Immature natural killer cell (primary cell): ENCODE results near the gene VPS54. TPM values are rescaled to one million over a fixed set of nuclear protein-coding genes. Genes with fewer than 3 reads are reported as not detected.

Source experiments
- DNase-seq, 3 donors: peaks; one replicate each; pipeline ENCODE4 v3.0.0; 2022; ENCODE audit warnings: mixed read lengths in 1 of 3
- H3K27ac Mint-ChIP-seq, 6 donors: one replicate each; pipeline ENCODE4 v1.8.0; 2020; ENCODE audit warnings: mixed read lengths in 6 of 6, mild to moderate bottlenecking in 5 of 6, inconsistent platforms in 4 of 6, moderate library complexity in 3 of 6
- H3K27me3 Mint-ChIP-seq, 3 donors: one replicate each; pipeline ENCODE4 v1.8.0; 2020 to 2021; ENCODE audit warnings: low read depth in 3 of 3, mild to moderate bottlenecking in 3 of 3, mixed read lengths in 3 of 3, moderate library complexity in 3 of 3, inconsistent platforms in 1 of 3
- H3K36me3 Mint-ChIP-seq, 3 donors: one replicate each; pipeline ENCODE4 v1.8.0; 2020; ENCODE audit warnings: mixed read lengths in 3 of 3, inconsistent platforms in 2 of 3, mild to moderate bottlenecking in 2 of 3
- H3K4me1 Mint-ChIP-seq, 2 donors: one replicate each; pipeline ENCODE4 v1.8.0; 2020; ENCODE audit warnings: inconsistent platforms in 2 of 2, mild to moderate bottlenecking in 2 of 2, mixed read lengths in 2 of 2, moderate library complexity in 1 of 2
- H3K4me3 Mint-ChIP-seq, 5 donors: one replicate each; pipeline ENCODE4 v1.8.0; 2020; ENCODE audit warnings: mild to moderate bottlenecking in 5 of 5, mixed read lengths in 5 of 5, inconsistent platforms in 3 of 5, moderate library complexity in 3 of 5
- H3K9me3 Mint-ChIP-seq, 6 donors: one replicate each; pipeline ENCODE4 v1.8.0; 2020; ENCODE audit warnings: mild to moderate bottlenecking in 6 of 6, mixed read lengths in 6 of 6, inconsistent platforms in 4 of 6, moderate library complexity in 3 of 6
- polyA plus RNA-seq, 3 donors: library from polyadenylated mRNA; unstranded; fragments of 300-500 nt; fragmentation: Illumina TruSeq; gene quantifications; one replicate each; pipeline ENCODE4 v1.2.3, GENCODE V29; 2021

VPS54 gene, protein sequence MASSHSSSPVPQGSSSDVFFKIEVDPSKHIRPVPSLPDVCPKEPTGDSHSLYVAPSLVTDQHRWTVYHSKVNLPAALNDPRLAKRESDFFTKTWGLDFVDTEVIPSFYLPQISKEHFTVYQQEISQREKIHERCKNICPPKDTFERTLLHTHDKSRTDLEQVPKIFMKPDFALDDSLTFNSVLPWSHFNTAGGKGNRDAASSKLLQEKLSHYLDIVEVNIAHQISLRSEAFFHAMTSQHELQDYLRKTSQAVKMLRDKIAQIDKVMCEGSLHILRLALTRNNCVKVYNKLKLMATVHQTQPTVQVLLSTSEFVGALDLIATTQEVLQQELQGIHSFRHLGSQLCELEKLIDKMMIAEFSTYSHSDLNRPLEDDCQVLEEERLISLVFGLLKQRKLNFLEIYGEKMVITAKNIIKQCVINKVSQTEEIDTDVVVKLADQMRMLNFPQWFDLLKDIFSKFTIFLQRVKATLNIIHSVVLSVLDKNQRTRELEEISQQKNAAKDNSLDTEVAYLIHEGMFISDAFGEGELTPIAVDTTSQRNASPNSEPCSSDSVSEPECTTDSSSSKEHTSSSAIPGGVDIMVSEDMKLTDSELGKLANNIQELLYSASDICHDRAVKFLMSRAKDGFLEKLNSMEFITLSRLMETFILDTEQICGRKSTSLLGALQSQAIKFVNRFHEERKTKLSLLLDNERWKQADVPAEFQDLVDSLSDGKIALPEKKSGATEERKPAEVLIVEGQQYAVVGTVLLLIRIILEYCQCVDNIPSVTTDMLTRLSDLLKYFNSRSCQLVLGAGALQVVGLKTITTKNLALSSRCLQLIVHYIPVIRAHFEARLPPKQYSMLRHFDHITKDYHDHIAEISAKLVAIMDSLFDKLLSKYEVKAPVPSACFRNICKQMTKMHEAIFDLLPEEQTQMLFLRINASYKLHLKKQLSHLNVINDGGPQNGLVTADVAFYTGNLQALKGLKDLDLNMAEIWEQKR
- 1 to 10 TPM; 2.3 to 8.1 (median 5.8) TPM for polyA plus RNA-seq

DNA sequence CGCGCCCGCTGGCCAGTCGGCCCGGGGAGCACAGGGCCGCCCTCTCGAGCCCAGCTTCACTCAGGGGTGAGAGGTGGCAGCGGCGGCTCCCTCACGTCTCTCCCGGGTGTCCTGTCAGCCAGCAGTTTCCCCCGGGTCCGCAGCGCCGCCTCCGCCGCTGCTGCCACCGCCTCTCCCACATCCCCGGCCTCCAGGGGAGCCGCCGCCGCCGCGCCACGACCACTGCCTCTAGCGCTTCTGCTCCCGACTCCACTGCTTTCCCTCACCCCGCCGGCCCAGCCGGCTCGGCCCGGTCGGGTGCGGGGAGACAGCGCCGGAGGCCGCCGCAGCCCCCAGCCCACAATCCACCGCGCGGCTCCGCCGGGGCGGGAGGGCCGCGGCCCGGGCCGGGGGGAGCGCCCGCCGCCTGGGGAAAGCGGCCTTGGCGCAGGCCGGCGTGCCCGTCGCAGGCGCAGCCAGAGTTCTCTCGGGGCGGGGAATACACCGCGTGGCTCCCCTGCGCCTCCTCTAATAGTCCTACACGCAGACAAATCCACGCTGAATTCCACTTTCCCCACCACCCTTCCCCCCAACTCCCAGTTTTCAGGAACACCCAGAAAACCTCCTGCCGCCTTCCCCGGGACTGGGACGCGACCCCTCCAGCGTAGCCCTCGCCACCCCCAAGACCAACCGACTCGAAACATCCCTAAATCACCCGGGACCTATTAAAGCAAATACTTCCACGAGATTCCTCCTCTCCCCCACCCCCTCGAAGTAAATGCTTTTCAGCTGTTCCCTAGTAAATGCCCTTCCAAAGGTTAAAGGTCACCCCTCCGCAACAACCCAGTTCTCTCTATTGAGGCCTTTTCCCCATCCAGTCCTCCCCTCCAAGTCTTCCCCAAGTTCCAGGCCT is at the start of gene VPS54:
Gene VPS54 (minus strand): TSS at position 346 of the 892 bp plus-strand sequence. CDS start 35,429 bp downstream, outside the sequence.
- H3K27me3 Mint-ChIP-seq, result peaks cover 3 to 14% (median 10%) of the 10 kb centered on the region in 3 donors

GRCh38 chr2:64067326-64067725 is 48.1 kb upstream of the VPS54 start:
- H3K36me3 Mint-ChIP-seq, result peaks cover 0 to 3% (median 0%) of the 10 kb centered on the region in 3 donors
- H3K27me3 Mint-ChIP-seq, result peaks cover 0 to 5% (median 0%) of the 10 kb centered on the region in 3 donors
- H3K9me3 Mint-ChIP-seq, result no peaks in the 10 kb centered on the region
- H3K27ac Mint-ChIP-seq, result no peak overlapping the region
- H3K4me1 Mint-ChIP-seq, result peaks cover 0 to 5% of the 10 kb centered on the region in 2 donors
- DNase-seq, result no peak
- H3K4me3 Mint-ChIP-seq, result no peak overlapping the region

More for the DNA sequence above, at the start of gene VPS54:
- Mint-ChIP-seq H3K27ac (peak within 1 kb of the TSS; percentile 87 to 97 (median 94)), H3K36me3 (peaks cover 0 to 4% (median 0%) of the 10 kb centered on the region in 3 donors), H3K4me3 (peak within 1 kb of the TSS; percentile 94 to 99 (median 97)), H3K9me3 (no peaks in the 10 kb centered on the region), H3K4me1 (peaks cover 35 to 49% of the 10 kb centered on the region in 2 donors)
- peak; percentile 67 to 70 (median 68) for DNase-seq

DNA sequence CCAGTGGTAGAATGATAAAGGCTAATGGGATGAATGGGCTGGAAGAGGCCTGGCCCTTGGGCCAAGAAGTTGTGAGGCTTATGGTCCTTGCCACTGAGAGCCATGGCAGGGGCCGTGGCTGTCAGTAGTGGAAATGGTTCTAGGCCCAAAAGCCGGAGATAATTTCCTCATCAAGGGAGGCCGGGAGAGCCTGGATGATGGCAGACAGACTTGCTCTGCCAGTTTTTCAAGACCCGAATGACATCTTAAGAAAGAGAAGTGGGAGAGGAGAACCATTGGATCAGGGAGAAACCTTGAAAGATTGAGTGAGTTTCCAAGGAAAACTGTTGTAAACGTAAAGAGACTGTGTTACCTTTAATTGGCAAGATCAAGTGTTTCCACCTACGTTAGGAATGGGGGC is 46.3 kb upstream of the VPS54 start:
- Mint-ChIP-seq H3K27me3 (peaks cover 0 to 5% (median 0%) of the 10 kb centered on the region in 3 donors), H3K4me3 (no peak overlapping the region), H3K36me3 (peaks cover 0 to 3% (median 0%) of the 10 kb centered on the region in 3 donors), H3K27ac (peak overlapping the region in 1 of 6 donors; percentile 34), H3K9me3 (no peaks in the 10 kb centered on the region), H3K4me1 (peaks cover 0 to 5% of the 10 kb centered on the region in 2 donors)
- DNase-seq, result no peak

GRCh38 chr2:64063924-64064331 is 44.7 kb upstream of the VPS54 start:
- peaks cover 0 to 5% (median 0%) of the 10 kb centered on the region in 3 donors for H3K27me3 Mint-ChIP-seq
- DNase-seq, result no peak
- H3K27ac Mint-ChIP-seq, result peak overlapping the region in 2 of 6 donors; percentile 8 to 55
- no peak overlapping the region for H3K4me3 Mint-ChIP-seq
- H3K36me3 Mint-ChIP-seq, result peaks cover 0 to 3% (median 0%) of the 10 kb centered on the region in 3 donors
- H3K9me3 Mint-ChIP-seq, result no peaks in the 10 kb centered on the region
- peaks cover 0 to 5% of the 10 kb centered on the region in 2 donors for H3K4me1 Mint-ChIP-seq

DNA sequence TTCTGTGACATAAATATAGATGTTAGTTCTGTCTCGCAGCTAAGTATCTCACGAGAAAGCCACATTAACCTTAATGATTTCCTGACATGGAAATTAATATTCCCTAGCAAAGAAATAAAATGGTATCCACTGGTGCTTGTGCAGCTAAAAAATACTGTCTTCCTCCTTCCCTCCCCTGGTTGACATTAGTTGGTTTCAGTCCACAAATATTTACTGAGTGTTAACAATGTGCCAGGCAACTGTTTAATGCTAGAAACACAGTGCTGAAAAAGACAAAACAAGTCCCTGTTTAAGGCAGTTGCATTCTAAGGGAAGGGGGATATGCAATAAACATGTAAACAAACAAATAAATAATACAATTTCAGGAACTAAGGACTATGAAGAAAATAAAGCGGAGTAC is 44.2 kb upstream of the VPS54 start:
- peak overlapping the region in 1 of 6 donors; percentile 55 for H3K27ac Mint-ChIP-seq
- peaks cover 0 to 3% (median 0%) of the 10 kb centered on the region in 3 donors for H3K36me3 Mint-ChIP-seq
- peaks cover 0 to 5% of the 10 kb centered on the region in 2 donors for H3K4me1 Mint-ChIP-seq
- H3K9me3 Mint-ChIP-seq, result no peaks in the 10 kb centered on the region
- H3K27me3 Mint-ChIP-seq, result peaks cover 0 to 5% (median 0%) of the 10 kb centered on the region in 3 donors
- H3K4me3 Mint-ChIP-seq, result no peak overlapping the region
- DNase-seq, result no peak

DNA sequence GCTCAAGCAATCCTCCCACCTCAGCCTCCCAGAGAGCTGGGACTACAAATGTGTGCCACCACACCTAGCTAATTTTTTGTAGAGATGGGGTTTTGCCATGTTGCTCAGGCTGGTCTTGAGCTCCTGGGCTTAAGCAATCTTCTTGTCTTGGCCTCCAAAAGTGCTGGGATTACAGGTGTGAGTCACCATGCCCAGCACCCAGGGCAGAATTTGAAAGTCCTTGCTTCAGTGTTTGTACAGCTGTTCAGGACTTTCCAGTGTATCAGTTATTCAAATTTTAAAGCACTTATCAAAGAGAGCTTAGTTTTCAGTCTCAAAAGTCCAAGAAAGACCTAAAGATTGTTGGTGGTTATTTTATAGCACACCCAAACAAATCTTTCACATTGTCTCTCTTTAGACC is 43.6 kb upstream of the VPS54 start:
- Mint-ChIP-seq H3K36me3 (peaks cover 0 to 3% (median 0%) of the 10 kb centered on the region in 3 donors), H3K9me3 (no peaks in the 10 kb centered on the region), H3K27ac (peak overlapping the region in 1 of 6 donors; percentile 70), H3K4me1 (peaks cover 0 to 5% of the 10 kb centered on the region in 2 donors), H3K27me3 (peaks cover 0 to 5% (median 0%) of the 10 kb centered on the region in 3 donors), H3K4me3 (no peak overlapping the region)
- DNase-seq, result no peak

GRCh38 chr2:64059270-64059669 is 40.0 kb upstream of the VPS54 start:
- Mint-ChIP-seq H3K36me3 (peaks cover 0 to 3% (median 0%) of the 10 kb centered on the region in 3 donors), H3K27me3 (peaks cover 0 to 6% (median 0%) of the 10 kb centered on the region in 3 donors), H3K4me3 (no peak overlapping the region), H3K9me3 (no peaks in the 10 kb centered on the region), H3K27ac (no peak overlapping the region), H3K4me1 (peaks cover 0 to 2% of the 10 kb centered on the region in 2 donors)
- DNase-seq, result no peak

DNA sequence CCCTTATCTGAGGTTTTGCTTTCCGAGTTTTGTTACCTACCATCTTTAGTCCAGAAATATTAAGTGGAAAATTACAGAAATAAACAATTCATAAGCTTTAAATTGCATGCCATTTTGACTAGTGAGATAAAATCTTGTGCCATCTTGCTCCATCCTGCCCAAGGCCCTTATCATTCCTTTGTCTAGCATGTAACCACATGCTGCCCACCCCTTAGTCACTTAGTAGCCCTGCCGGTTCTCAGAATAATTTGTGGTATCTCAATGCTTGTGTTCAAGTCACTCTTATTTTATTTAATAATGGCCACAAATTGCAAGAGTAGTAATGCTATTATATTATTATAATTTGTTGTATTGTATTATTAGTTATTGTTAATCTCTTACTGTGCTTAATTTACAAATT is 36.8 kb upstream of the VPS54 start:
- Mint-ChIP-seq H3K4me1 (no peaks in the 10 kb centered on the region), H3K9me3 (no peaks in the 10 kb centered on the region), H3K27me3 (peaks cover 0 to 3% (median 2%) of the 10 kb centered on the region in 3 donors), H3K4me3 (no peak overlapping the region), H3K27ac (no peak overlapping the region), H3K36me3 (no peaks in the 10 kb centered on the region)
- no peak for DNase-seq

DNA sequence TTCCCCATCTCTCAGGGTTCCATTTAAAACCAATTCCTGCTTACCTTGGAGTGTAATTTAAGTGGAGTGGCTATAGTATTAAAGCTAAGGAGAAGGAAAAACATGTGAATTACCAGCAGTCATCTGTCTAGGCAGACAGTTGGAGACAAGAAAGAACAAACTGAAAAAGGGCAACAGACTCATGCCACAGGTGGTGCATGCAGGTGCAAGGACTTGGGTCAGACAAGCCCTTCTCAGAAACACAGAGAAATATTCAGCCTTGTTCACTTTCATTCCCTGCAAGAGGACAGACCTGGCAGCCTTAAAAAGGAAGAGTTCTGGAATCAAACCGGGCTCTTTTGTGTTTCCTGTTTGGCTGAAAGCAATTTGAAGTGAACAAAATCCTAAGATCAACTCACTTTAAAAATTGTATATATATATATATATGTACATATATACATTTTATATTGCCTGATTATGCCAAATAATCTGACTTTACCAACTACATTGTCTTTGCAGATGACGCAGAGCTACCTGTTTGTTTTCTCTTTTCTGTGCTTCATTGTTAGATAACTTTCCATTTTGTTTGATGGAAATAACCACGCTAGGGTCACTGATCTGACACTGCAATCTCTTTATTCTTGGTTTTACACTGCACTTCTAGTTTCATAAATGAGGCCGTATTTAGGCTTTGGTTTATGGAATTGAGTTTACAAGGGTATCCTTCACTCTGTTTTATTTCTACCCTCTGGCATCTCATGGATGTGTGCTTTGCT is 35.1 kb upstream of the VPS54 start:
- Mint-ChIP-seq H3K4me3 (no peak overlapping the region), H3K9me3 (no peaks in the 10 kb centered on the region), H3K27ac (no peak overlapping the region), H3K36me3 (no peaks in the 10 kb centered on the region), H3K4me1 (peaks cover 4 to 7% of the 10 kb centered on the region in 2 donors), H3K27me3 (peaks cover 0 to 5% (median 2%) of the 10 kb centered on the region in 3 donors)
- DNase-seq, result no peak

DNA sequence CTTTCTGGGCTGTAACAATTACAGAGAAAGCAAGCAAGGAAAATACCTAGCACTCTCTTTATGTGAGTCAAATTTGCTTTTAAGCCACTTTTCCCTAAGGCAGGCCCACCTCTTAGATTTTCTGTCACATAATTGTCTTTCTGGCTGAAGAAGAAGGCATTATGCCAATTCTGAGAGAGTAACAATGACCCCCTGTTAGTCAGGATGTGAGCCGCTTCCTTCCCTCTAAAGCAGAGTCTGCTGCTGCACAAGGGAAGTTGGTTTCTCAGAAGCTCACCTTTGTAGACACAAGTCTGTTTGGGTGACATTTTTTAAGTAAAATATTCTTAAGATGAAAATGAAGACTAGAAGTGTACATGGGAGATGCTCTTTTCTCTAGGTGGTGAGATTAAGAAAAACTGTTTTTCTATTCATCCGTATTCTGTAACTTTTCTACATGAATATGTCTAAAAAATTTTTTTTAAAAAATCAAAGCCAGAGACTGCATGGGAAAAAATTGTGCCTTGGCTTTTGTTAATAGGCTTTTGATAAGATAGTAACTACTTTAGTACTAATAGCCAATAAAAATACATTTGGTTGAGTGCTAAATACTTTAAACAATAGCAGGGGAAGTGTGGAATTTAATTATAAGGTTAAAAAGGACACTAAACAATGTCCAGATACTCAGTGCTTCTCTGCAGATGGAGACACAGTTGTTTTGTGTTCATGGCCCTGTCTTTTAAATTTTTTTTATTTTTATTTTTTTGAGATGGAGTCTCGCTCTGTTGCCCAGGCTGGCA is 33.4 kb upstream of the VPS54 start:
- Mint-ChIP-seq H3K4me1 (peaks cover 4 to 8% of the 10 kb centered on the region in 2 donors), H3K27ac (no peak overlapping the region), H3K4me3 (no peak overlapping the region), H3K27me3 (peaks cover 0 to 5% (median 2%) of the 10 kb centered on the region in 3 donors), H3K36me3 (no peaks in the 10 kb centered on the region), H3K9me3 (no peaks in the 10 kb centered on the region)
- DNase-seq, result no peak

DNA sequence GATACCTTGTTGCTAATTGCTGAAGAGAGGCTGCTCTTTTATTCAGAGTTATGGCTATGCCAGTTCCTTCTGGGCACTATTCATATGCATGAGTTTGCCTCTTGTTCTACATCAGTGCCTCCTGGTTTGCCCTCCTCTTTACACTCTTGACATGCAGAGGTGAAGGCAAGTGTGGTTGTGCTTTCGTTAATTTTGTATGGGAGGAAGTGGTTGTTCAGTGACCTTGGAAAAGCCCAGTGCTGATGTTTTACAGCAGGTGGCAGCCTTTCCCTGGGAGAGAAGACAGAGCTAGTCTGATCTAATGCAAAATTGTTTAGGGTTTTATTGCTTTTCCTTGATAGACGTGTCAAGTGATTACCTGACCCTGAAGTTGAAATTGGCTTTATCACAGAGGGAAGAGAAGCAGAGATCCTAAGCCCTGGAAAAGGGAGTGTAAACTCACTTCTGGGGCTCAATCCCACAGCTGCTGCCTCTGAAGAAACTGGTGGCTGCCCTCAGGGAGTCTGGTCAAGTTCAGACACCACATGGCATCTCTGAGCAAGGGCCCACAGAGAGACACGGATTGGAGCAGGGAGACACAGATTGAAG is 30.5 kb upstream of the VPS54 start:
- peak; percentile 51 to 65 (median 53) for DNase-seq
- Mint-ChIP-seq H3K36me3 (no peaks in the 10 kb centered on the region), H3K4me1 (peaks cover 4 to 8% of the 10 kb centered on the region in 2 donors), H3K27ac (peak overlapping the region in 2 of 6 donors; percentile 2 to 17), H3K9me3 (no peaks in the 10 kb centered on the region), H3K4me3 (no peak overlapping the region), H3K27me3 (peaks cover 0 to 2% (median 2%) of the 10 kb centered on the region in 3 donors)
